ENCODE results near the gene KCNT1. TPM values are rescaled to one million over a fixed set of nuclear protein-coding genes. Genes with fewer than 3 reads are reported as not detected.

Gene KCNT1
- total RNA-seq, 4 donors from 2014 or later = 0.28 to 0.52 TPM; not detected in 2

DNA sequence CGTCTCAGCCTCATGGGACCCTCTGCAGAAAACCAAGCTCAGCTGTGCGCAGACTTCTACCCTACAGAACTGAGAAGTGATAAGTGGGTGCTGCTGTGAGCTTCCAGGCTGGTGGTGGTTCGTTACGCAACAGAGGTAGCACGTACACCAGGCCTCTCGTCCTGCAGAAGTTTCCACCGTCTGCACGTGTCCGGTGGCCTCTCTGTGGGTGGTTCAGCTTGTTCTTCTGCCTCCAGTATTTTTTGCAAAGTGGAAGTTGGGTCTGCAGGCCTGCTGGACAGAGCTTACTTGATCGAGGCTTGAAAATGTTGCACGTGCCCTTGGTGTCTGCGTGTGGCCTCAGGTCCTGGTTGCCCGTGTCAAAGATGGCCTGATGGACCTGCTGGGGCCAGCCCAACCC, 27.5 kb downstream of the KCNT1 start:
- peaks cover 0 to 7% of the 10 kb centered on the region in 2 donors for H3K27me3 ChIP-seq
- TF ChIP-seq CTCF (IDR thresholded peaks at IDR 0.05) = no peak
- TF ChIP-seq POLR2A (IDR thresholded peaks at IDR 0.05) = no peak
- H3K36me3 ChIP-seq = no peaks in the 10 kb centered on the region
- no peak for DNase-seq
- intact Hi-C loops (cut with DNase I; ENCODE audit: low total_unique reads) = no loop called here
- H3K4me3 ChIP-seq = no peak overlapping the region
- no peak overlapping the region for H3K27ac ChIP-seq
- no peaks in the 10 kb centered on the region for H3K4me1 ChIP-seq
- peaks cover 0 to 7% of the 10 kb centered on the region in 2 donors for H3K9me3 ChIP-seq

GRCh38 chr9:135731454-135731853, 29.5 kb downstream of the KCNT1 start:
- H3K4me3 ChIP-seq = no peak overlapping the region
- peaks cover 0 to 7% of the 10 kb centered on the region in 2 donors for H3K9me3 ChIP-seq
- no peak for DNase-seq
- no peaks in the 10 kb centered on the region for H3K36me3 ChIP-seq
- no peaks in the 10 kb centered on the region for H3K27me3 ChIP-seq
- TF ChIP-seq CTCF (IDR thresholded peaks at IDR 0.05) (no peak), POLR2A (IDR thresholded peaks at IDR 0.05) (no peak)
- no peaks in the 10 kb centered on the region for H3K4me1 ChIP-seq
- no peak overlapping the region for H3K27ac ChIP-seq
- intact Hi-C loops (cut with DNase I; ENCODE audit: low total_unique reads) = no loop called here

DNA sequence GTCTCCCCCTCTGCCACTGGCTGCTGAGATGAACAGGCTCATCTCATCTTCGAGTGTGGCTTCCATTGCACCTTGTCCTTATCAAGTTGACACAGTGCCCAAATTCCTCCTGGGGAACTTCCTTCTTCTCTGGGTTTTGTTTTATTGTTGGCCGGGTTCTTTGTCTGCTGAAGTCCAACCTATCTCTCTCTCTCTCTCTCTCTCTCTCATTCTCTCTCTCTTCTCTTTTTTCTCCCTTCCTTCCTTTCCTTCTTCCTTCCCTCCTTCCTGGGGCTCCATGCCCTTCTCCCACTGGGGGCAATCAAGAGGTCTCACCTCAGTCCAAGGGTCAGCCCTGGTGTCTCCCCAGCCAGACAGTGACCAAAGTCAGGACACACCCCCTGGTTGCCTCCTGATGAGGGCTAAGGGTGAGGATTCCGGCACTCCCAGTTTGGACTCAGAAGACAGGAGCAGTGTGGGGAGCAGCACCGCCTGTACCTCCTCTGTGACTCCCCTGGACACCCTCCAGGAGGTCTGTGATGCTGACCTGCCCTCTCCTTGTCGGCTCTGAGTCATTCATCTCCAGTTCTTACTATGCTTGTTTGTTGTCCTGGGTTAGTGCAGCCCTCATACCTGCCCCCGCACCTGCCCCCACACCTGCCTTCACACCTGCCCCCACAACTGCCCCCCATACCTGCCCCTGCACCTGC, 30.7 kb downstream of the KCNT1 start:
- peaks cover 0 to 7% of the 10 kb centered on the region in 2 donors for H3K9me3 ChIP-seq
- H3K4me3 ChIP-seq = no peak overlapping the region
- TF ChIP-seq CTCF (IDR thresholded peaks at IDR 0.05) (no peak), POLR2A (IDR thresholded peaks at IDR 0.05) (no peak)
- H3K27me3 ChIP-seq = no peaks in the 10 kb centered on the region
- no peaks in the 10 kb centered on the region for H3K4me1 ChIP-seq
- no peak for DNase-seq
- H3K36me3 ChIP-seq = no peaks in the 10 kb centered on the region
- intact Hi-C loops (cut with DNase I; ENCODE audit: low total_unique reads) = no loop called here
- H3K27ac ChIP-seq = no peak overlapping the region

DNA sequence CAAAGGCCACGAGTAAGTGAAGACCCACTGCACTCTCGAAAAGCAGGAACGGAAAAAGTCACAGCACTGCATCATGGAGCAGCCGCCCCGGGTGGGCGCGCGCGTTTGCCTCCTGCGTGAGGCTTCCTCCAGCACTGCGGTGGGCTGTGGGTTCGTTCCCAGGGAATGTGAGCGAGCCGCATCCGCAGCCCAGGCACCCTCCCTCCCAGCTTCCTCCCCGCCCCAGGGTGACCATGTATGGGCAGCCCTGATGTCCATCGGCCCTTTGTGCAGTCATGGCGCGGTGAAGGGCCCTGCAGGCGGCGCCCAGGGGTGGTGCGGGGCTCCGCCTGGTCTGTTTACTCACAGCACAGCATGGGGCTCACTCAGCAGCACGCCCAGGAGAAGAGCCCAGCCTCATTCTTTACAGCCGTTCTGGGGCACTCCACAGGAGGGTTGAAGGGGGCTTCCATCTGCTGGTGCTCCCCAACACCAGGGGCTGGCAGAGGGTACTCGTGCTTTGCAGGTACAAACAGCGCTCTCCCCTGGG, 32.7 kb downstream of the KCNT1 start:
- H3K27ac ChIP-seq = no peak overlapping the region
- DNase-seq = no peak
- no peaks in the 10 kb centered on the region for H3K27me3 ChIP-seq
- no peak for TF ChIP-seq CTCF (IDR thresholded peaks at IDR 0.05)
- no peak for TF ChIP-seq POLR2A (IDR thresholded peaks at IDR 0.05)
- H3K4me3 ChIP-seq = no peak overlapping the region
- H3K36me3 ChIP-seq = no peaks in the 10 kb centered on the region
- intact Hi-C loops (cut with DNase I; ENCODE audit: low total_unique reads) = no loop called here
- no peaks in the 10 kb centered on the region for H3K4me1 ChIP-seq
- peaks cover 0 to 7% of the 10 kb centered on the region in 2 donors for H3K9me3 ChIP-seq

- TF ChIP-seq CTCF (IDR thresholded peaks at IDR 0.05) (no peak), POLR2A (IDR thresholded peaks at IDR 0.05) (no peak)
- Histone ChIP-seq H3K27me3 (no peaks in the 10 kb centered on the region), H3K27ac (no peak overlapping the region)
These were observed 34.4 kb downstream of the KCNT1 start for GRCh38 chr9:135736272-135736978.

More at GRCh38 chr9:135736272-135736978, 34.4 kb downstream of the KCNT1 start:
- Histone ChIP-seq H3K9me3 (peaks cover 0 to 2% of the 10 kb centered on the region in 2 donors), H3K4me1 (no peaks in the 10 kb centered on the region), H3K4me3 (no peak overlapping the region), H3K36me3 (no peaks in the 10 kb centered on the region)
- DNase-seq = no peak
- intact Hi-C loops (cut with DNase I; ENCODE audit: low total_unique reads) = no loop called here

All from uterus (tissue), 4 donors.